GM23338 (cell line): ENCODE measurements around the gene TBCE. TPM values are rescaled to one million over a fixed set of nuclear protein-coding genes. Genes with fewer than 3 reads are reported as not detected.
"Not testable (repeated sequence)": the region's sequence is repeated elsewhere in the genome, so short reads cannot be mapped to it uniquely, and the experiment has no call there.

Experiments used
- ATAC-seq: fragments of 200-7000 bp; cut with Tn5 transposase; 3 replicates; pipeline ENCODE4 v1.9.1; 2020
- DNase-seq: peaks from one replicate; pipeline ENCODE4 v3.0.0-alpha.2; 2015; ENCODE audit warnings: low spot score
- H2AFZ ChIP-seq: fragments of 200-600 bp; sonication (generic); 2 replicates; pipeline ENCODE4 v1.8.0; 2016; ENCODE audit warnings: antibody characterized with exemption, mild to moderate bottlenecking, moderate library complexity
- H3F3A ChIP-seq: fragments of 200-600 bp; sonication (generic); replicated peaks from 2 replicates; pipeline ENCODE4 v1.8.0; 2017; ENCODE audit warnings: antibody characterized with exemption, mixed run types, low read depth
- H3K27ac ChIP-seq: fragments of 200-600 bp; sonication (generic); 2 replicates; pipeline ENCODE4 v1.6.1; 2016; ENCODE audit warnings: low read depth
- H3K27me3 ChIP-seq: fragments of 200-600 bp; sonication (generic); 2 replicates; pipeline ENCODE4 v1.8.0; 2016; ENCODE audit warnings: mild to moderate bottlenecking, mixed run types, moderate library complexity; ENCODE audit not compliant: insufficient read depth
- H3K36me3 ChIP-seq: fragments of 200-600 bp; sonication (generic); 2 replicates; pipeline ENCODE4 v1.8.0; 2016; ENCODE audit warnings: mild to moderate bottlenecking; ENCODE audit not compliant: insufficient read depth
- H3K4me1 ChIP-seq: fragments of 200-600 bp; sonication (generic); 2 replicates; pipeline ENCODE4 v1.8.0; 2016; ENCODE audit warnings: mild to moderate bottlenecking, moderate library complexity; ENCODE audit not compliant: insufficient read depth
- H3K4me2 ChIP-seq: fragments of 200-600 bp; sonication (generic); 2 replicates; pipeline ENCODE4 v1.7.1; 2017; ENCODE audit warnings: mixed run types
- H3K4me3 ChIP-seq: fragments of 200-600 bp; sonication (generic); 2 replicates; pipeline ENCODE4 v1.6.1; 2016; ENCODE audit warnings: mixed run types
- H3K79me2 ChIP-seq: fragments of 200-600 bp; sonication (generic); replicated peaks from 2 replicates; pipeline ENCODE4 v1.8.0; 2017; ENCODE audit warnings: mild to moderate bottlenecking; ENCODE audit not compliant: insufficient read depth
- H3K9me2 ChIP-seq: fragments of 200-600 bp; sonication (generic); 2 replicates; pipeline ENCODE4 v1.8.0; 2017; ENCODE audit not compliant: insufficient read depth
- H4K20me1 ChIP-seq: fragments of 200-600 bp; sonication (generic); replicated peaks from 2 replicates; pipeline ENCODE4 v1.8.0; 2017; ENCODE audit warnings: mild to moderate bottlenecking; ENCODE audit not compliant: insufficient read depth
- H3K27ac Mint-ChIP-seq: 2 replicates; pipeline ENCODE4 v1.8.0; 2020; ENCODE audit warnings: inconsistent platforms, mild to moderate bottlenecking, moderate library complexity, mixed read lengths
- H3K27me3 Mint-ChIP-seq: 3 replicates; pipeline ENCODE4 v1.8.0; 2022; ENCODE audit warnings: low read depth, mild to moderate bottlenecking, moderate library complexity, mixed read lengths, inconsistent platforms; ENCODE audit not compliant: insufficient read depth, poor library complexity
- H3K36me3 Mint-ChIP-seq: 3 replicates; pipeline ENCODE4 v1.8.0; 2021; ENCODE audit warnings: low read depth, mild to moderate bottlenecking, inconsistent platforms, moderate library complexity, mixed read lengths
- H3K4me1 Mint-ChIP-seq: 3 replicates; pipeline ENCODE4 v1.8.0; 2020; ENCODE audit warnings: mild to moderate bottlenecking, inconsistent platforms, mixed read lengths
- H3K4me3 Mint-ChIP-seq: 3 replicates; pipeline ENCODE4 v1.8.0; 2021; ENCODE audit warnings: moderate library complexity, mild to moderate bottlenecking, inconsistent platforms, mixed read lengths
- H3K9me3 Mint-ChIP-seq: 3 replicates; pipeline ENCODE4 v1.8.0; 2020; ENCODE audit warnings: moderate library complexity, mild to moderate bottlenecking, inconsistent platforms, mixed read lengths
- CREB1 ChIP-seq: fragments of 250-450 bp; sonication (Bioruptor Pico); IDR thresholded peaks from 2 replicates; pipeline ENCODE4 v1.5.0; 2020; ENCODE audit warnings: low read depth, mild to moderate bottlenecking, moderate library complexity
- EZH2 ChIP-seq: fragments of 200-600 bp; sonication (generic); IDR thresholded peaks from one replicate; pipeline ENCODE4 v1.8.0; 2017; ENCODE audit warnings: antibody characterized with exemption, mild to moderate bottlenecking, low read depth; ENCODE audit not compliant: unreplicated experiment
- EZH2phosphoT487 ChIP-seq: fragments of 200-600 bp; sonication (generic); IDR thresholded peaks from one replicate; pipeline ENCODE4 v1.8.1; 2018; ENCODE audit warnings: antibody characterized with exemption; ENCODE audit not compliant: unreplicated experiment
- JUNB ChIP-seq: IDR thresholded peaks from one replicate; pipeline ENCODE4 v1.6.1; 2016; ENCODE audit warnings: antibody characterized with exemption; ENCODE audit not compliant: unreplicated experiment
- NANOG ChIP-seq: IDR thresholded peaks from 2 replicates; pipeline ENCODE4 v1.6.1; 2016; ENCODE audit warnings: antibody characterized with exemption, borderline replicate concordance
- REST ChIP-seq: IDR thresholded peaks from one replicate; pipeline ENCODE4 v1.6.1; 2018; ENCODE audit warnings: antibody characterized with exemption; ENCODE audit not compliant: unreplicated experiment
- STAT1 ChIP-seq: IDR thresholded peaks from one replicate; pipeline ENCODE4 v1.6.1; 2016; ENCODE audit warnings: antibody characterized with exemption; ENCODE audit not compliant: unreplicated experiment
- ZNF114 ChIP-seq: fragments of 250-450 bp; sonication (Bioruptor Pico); IDR thresholded peaks from 2 replicates; pipeline ENCODE4 v1.5.0; 2020; ENCODE audit warnings: mild to moderate bottlenecking, moderate library complexity
- ZNF462 ChIP-seq: fragments of 250-450 bp; sonication (Bioruptor Pico); IDR thresholded peaks from 2 replicates; pipeline ENCODE4 v1.5.0; 2020; ENCODE audit warnings: mild to moderate bottlenecking, moderate library complexity
- polyA plus RNA-seq: library from polyadenylated mRNA; unstranded; fragments of >200 nt; fragmentation: Nextera tagmentation; extraction: Ambion mirVana; gene quantifications from 2 replicates; pipeline ENCODE4 v1.2.1, GENCODE V29; 2016
- total RNA-seq: library from RNA; depleted of rRNA; stranded (reverse); fragments of >200 nt; shearing (Covaris generic); gene quantifications from 2 replicates; pipeline ENCODE4 v1.2.3, GENCODE V29; 2014

TBCE gene
- total and polyA plus RNA-seq, 2 experiments from 2014 or later = 42.7 to 64.8 TPM

- no peak for TF ChIP-seq ZNF462 (CRISPR knock-in tag)
- no peak for TF ChIP-seq EZH2phosphoT487
- TF ChIP-seq NANOG = no peak
- no peak for TF ChIP-seq JUNB
- TF ChIP-seq EZH2 = no peak
- no peak for TF ChIP-seq REST
- TF ChIP-seq ZNF114 = no peak
- TF ChIP-seq CREB1 (CRISPR knock-in tag) = no peak
- TF ChIP-seq STAT1 = no peak
These were observed 94.7 kb downstream of the TBCE start (continued) for GRCh38 chr1:235461954-235462353.

GRCh38 chr1:235462832-235463231, 95.6 kb downstream of the TBCE start:
- H3K4me1 Mint-ChIP-seq, H3K36me3 ChIP-seq, H3K4me1 ChIP-seq, H3K9me2 ChIP-seq, H3K9me3 Mint-ChIP-seq, H3F3A ChIP-seq, H3K27me3 ChIP-seq, H4K20me1 ChIP-seq, ATAC-seq, H3K4me3 Mint-ChIP-seq, H3K27ac Mint-ChIP-seq, H3K4me3 ChIP-seq, H2AFZ ChIP-seq, H3K4me2 ChIP-seq, DNase-seq, H3K27me3 Mint-ChIP-seq, H3K79me2 ChIP-seq, H3K27ac ChIP-seq: not testable (repeated sequence)
- peaks cover 28% of the 10 kb centered on the region for H3K36me3 Mint-ChIP-seq
